ENCODE data around the gene GAPDH.
A peak's percentile ranks its signal among the peaks of the same experiment; 100 is the strongest.
"Not testable (repeated sequence)": the region's sequence is repeated elsewhere in the genome, so short reads cannot be mapped to it uniquely, and the experiment has no call there.

The GAPDH gene

GRCh38 chr12:6582196-6582595 is 47.9 kb downstream of the GAPDH start:
- Mint-ChIP-seq H3K27ac (no peak overlapping the region), H3K27me3 (ENCODE audit: low read depth) (no peaks in the 10 kb centered on the region)

DNA sequence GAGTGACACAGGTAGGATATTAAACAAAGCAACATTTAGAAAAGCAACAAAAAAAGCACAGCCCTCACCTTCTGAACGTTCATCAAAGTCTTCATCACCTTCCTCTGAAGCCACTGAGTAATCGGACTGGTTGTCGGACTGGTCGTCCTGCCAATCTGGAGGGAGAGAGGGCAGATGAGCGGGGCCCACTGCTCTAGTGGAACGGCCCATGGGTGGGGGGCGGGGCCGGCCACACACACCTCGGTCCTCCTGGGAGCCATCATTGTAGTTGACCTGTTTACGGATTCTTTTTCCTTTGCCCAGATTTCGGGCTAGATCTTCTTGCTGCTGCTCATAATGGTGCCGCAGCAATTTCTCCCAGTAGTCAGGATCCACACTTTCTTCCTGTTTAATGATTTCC is 48.6 kb downstream of the GAPDH start:
- no peaks in the 10 kb centered on the region for H3K4me1 Mint-ChIP-seq
- H3K36me3 Mint-ChIP-seq (ENCODE audit: low read depth), result peaks cover 75% of the 10 kb centered on the region
- no peak overlapping the region for H3K4me3 Mint-ChIP-seq
- H3K27ac Mint-ChIP-seq, result peak overlapping the region in 1 of 3 experiments; percentile 14
- TF ChIP-seq, protein P1, sequence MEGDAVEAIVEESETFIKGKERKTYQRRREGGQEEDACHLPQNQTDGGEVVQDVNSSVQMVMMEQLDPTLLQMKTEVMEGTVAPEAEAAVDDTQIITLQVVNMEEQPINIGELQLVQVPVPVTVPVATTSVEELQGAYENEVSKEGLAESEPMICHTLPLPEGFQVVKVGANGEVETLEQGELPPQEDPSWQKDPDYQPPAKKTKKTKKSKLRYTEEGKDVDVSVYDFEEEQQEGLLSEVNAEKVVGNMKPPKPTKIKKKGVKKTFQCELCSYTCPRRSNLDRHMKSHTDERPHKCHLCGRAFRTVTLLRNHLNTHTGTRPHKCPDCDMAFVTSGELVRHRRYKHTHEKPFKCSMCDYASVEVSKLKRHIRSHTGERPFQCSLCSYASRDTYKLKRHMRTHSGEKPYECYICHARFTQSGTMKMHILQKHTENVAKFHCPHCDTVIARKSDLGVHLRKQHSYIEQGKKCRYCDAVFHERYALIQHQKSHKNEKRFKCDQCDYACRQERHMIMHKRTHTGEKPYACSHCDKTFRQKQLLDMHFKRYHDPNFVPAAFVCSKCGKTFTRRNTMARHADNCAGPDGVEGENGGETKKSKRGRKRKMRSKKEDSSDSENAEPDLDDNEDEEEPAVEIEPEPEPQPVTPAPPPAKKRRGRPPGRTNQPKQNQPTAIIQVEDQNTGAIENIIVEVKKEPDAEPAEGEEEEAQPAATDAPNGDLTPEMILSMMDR (IDR thresholded peaks at IDR 0.05; ENCODE audit: unreplicated experiment in 3 of 3), result no peak
- no peaks in the 10 kb centered on the region for H3K27me3 Mint-ChIP-seq (ENCODE audit: low read depth)
- no peaks in the 10 kb centered on the region for H3K9me3 Mint-ChIP-seq

More at GRCh38 chr12:6582196-6582595, 47.9 kb downstream of the GAPDH start:
- H3K9me3 Mint-ChIP-seq, result no peaks in the 10 kb centered on the region
- H3K4me1 Mint-ChIP-seq, result no peaks in the 10 kb centered on the region
- TF ChIP-seq, protein P1 (IDR thresholded peaks at IDR 0.05; ENCODE audit: unreplicated experiment in 3 of 3), result peak in 1 of 3 experiments; percentile 34
- H3K4me3 Mint-ChIP-seq, result no peak overlapping the region
- peaks cover 75% of the 10 kb centered on the region for H3K36me3 Mint-ChIP-seq (ENCODE audit: low read depth)

DNA sequence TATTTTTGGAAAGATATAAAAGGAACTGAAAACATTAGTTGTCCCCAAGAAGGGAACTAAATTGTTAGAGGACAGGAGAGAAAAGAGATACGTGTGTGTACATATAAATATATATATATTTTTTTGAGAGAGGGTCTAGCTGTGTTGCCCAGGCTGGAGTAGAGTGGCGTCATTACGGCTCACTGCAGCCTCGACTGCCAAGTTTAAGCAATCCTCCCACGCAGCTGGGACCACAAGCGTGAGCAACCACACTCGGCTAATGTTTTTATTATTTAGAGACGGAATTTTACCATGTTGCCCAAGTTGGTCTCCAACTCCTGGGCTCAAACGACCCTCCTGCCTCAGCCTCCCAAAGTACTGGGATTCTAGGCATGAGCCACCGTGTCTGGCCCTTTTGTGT is 50.0 kb downstream of the GAPDH start:
- TF ChIP-seq, protein P1 (IDR thresholded peaks at IDR 0.05; ENCODE audit: unreplicated experiment in 3 of 3), result no peak
- Mint-ChIP-seq H3K27ac (no peak overlapping the region), H3K9me3 (no peaks in the 10 kb centered on the region), H3K4me1 (no peaks in the 10 kb centered on the region), H3K36me3 (ENCODE audit: low read depth) (peaks cover 78% of the 10 kb centered on the region), H3K4me3 (no peak overlapping the region), H3K27me3 (ENCODE audit: low read depth) (no peaks in the 10 kb centered on the region)

DNA sequence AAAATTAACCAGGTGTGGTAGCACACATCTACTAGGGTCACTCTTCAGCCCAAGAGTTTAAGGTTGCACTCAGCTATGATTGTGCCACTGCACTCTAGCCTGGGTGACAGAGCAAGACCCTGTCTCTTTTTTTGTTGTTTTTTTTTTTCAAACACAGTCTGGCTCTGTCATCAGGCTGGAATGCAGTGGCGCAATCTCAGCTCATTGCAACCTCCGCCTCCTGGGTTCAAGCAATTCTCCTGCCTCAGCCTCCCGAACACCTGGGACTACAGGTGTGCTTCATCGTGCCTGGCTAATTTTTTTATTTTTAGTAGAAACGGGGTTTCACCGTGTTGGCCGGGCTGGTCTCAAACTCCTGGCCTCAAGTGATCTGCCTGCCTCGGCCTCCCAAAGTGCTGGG is 52.3 kb downstream of the GAPDH start:
- H3K27ac Mint-ChIP-seq; H3K4me3 Mint-ChIP-seq; H3K27me3 Mint-ChIP-seq (ENCODE audit: low read depth); H3K4me1 Mint-ChIP-seq; H3K9me3 Mint-ChIP-seq: not testable (repeated sequence)
- H3K36me3 Mint-ChIP-seq (ENCODE audit: low read depth), result peaks cover 79% of the 10 kb centered on the region
